ENCODE measurements around the gene ZNF268.

GRCh38 chr12:133222211-133222610 lies 40.9 kb downstream of the ZNF268 start:
- TF ChIP-seq FOXM1 (IDR thresholded peaks at IDR 0.05; ENCODE audit: borderline replicate concordance) (no peak), FOXK2 (IDR thresholded peaks at IDR 0.05) (no peak), ELF4 (IDR thresholded peaks at IDR 0.05) (no peak), ZNF384 (IDR thresholded peaks at IDR 0.05) (no peak), NFRKB (IDR thresholded peaks at IDR 0.05) (no peak), SP1 (IDR thresholded peaks at IDR 0.05) (no peak), FOXA1 (IDR thresholded peaks at IDR 0.05) (no peak), HDGF (IDR thresholded peaks at IDR 0.05; ENCODE audit: borderline replicate concordance) (no peak), BHLHE40 (IDR thresholded peaks at IDR 0.05; ENCODE audit: borderline replicate concordance) (no peak), TARDBP (IDR thresholded peaks at IDR 0.05) (no peak), ARNT (IDR thresholded peaks at IDR 0.05) (no peak), L3MBTL2 (conservative IDR thresholded peaks at IDR 0.05) (no peak)
- TF ChIP-seq, protein P1, sequence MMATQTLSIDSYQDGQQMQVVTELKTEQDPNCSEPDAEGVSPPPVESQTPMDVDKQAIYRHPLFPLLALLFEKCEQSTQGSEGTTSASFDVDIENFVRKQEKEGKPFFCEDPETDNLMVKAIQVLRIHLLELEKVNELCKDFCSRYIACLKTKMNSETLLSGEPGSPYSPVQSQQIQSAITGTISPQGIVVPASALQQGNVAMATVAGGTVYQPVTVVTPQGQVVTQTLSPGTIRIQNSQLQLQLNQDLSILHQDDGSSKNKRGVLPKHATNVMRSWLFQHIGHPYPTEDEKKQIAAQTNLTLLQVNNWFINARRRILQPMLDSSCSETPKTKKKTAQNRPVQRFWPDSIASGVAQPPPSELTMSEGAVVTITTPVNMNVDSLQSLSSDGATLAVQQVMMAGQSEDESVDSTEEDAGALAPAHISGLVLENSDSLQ (IDR thresholded peaks at IDR 0.05) = no peak
